DMS53 treated with DMSO at 0.1 percent for 48 hours (cell line): ENCODE data around the gene CEP120.
"Not testable (repeated sequence)": the region's sequence is repeated elsewhere in the genome, so short reads cannot be mapped to it uniquely, and the experiment has no call there.

Experiments used
- DNase-seq: peaks from one replicate; lab custom pipeline; 2025; ENCODE audit not compliant: unreplicated experiment; lab: John Stamatoyannopoulos, UW

CEP120 gene

DNA sequence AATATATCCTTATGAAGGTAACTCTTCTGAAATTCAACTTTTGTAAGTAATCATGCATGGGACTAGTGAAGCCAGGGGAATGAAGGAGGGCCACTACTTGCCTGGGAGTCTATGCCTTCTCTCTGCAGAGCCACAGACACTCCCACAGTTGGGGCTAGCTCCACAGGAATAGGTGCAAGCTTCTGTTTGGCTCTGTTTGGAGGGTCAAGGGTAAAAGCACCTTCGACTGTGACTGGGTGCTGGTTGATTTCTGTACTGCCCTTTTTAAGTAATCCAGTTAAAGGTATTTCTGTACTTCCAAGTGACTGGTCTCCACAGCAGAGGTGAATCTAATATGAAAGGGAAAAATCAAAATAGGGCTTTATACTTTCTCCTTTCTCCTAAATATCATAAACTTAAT lies 32.2 kb downstream of the CEP120 start:
- DNase-seq, result no peak

DNA sequence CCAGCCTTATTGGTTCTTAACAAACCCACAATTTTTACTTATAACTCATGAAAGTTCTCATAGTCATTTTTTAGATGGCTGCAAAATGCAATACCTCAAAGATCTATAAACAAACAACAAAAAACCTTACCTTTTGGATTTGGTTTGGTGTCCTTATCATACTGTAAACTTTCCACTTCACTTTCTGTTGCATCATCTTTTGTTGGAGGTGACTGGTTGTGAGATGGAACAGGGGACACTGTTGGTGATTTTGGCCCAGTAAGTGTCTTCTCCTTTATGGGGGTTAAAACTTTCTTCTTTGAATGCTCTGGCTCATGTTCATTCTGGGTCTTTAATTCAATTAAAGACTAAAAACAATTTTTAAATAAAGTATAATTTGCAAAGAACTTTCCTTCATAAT lies 33.4 kb downstream of the CEP120 start:
- DNase-seq, result no peak

DNA sequence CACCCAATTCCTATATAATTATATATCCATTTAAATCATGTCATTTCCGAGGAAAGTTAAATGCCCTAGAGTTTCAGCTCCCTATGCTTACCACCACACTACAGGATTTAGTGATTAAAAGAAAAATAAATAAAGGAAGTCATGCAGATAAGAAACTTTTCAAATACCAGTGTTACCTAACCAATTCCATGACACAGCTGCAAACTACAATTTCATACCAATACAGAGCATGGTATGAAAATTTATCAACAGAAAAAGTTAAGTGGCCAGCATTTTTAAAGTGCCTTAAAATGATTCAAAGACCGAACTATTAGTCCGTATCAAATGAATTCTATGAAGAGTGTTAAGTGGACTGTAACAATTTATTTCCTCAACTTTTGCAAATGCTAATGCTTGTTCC lies 35.9 kb downstream of the CEP120 start:
- DNase-seq, result no peak

DNA sequence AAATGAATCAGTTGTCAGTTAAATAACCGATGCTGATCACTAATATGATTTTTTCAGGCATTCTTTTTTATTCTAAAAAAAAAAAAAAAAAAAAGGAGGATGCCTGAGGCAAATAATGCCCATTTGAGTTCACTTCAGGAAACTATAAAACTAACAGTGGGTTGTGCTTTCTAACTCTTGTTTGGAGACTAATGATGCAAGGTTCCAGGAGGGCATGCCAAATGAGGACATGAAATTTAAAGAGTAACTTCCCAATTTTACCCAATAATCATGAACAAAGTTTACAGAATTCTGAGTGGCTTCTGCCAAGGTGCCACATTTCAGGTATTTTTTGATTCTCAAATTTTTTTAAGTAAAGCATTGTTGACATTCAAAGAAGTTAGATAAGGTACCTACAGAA lies 41.0 kb downstream of the CEP120 start:
- no peak for DNase-seq

- DNase-seq, result peak; percentile 4
Measured at GRCh38 chr5:123371575-123372179, 51.5 kb downstream of the CEP120 start.

- no peak for DNase-seq
Measured at GRCh38 chr5:123369371-123369968, 53.7 kb downstream of the CEP120 start.

DNA sequence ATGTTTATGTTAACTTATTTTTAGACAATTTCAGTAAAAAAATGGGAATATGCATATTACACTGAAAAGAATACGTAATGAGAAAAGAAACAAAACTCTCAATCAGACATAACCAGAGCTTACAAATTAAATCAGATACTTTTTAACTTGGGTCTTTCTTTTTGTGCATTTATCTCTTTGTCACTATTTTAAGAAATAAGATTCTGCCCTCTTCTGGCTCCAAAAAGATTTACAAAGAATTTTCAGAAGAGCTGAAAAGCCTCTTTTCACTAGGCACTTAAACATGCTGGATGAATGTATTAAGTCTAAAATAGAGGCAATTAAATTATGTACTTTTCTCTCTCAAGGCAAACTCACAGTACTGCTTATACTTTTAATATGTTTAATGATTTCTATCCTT lies 55.5 kb downstream of the CEP120 start:
- DNase-seq, result no peak

DNA sequence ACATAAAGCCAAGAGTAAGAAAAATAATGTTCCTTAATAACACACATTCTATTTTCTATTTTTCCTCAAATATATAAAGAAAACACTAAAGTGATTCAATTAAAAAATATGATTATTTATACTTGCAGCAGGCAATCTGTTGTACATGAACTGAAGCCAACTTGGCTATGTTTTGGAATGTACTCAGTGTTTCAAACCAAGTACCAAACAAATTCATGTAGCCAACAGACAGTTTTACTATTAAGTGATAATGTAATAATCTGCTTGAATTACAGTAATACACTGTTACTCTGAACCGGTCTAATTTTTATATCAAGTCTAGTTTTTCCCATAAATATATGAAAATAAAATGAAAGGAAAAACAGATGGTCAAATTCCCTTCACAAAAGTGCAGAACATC lies 58.0 kb downstream of the CEP120 start:
- DNase-seq, result no peak

- DNase-seq, result no peak
Measured at GRCh38 chr5:123364441-123365155, 58.6 kb downstream of the CEP120 start.

- no peak for DNase-seq
Measured at GRCh38 chr5:123360910-123361309, 62.3 kb downstream of the CEP120 start.

GRCh38 chr5:123360201-123360571 lies 63.0 kb downstream of the CEP120 start:
- no peak for DNase-seq

- no peak for DNase-seq
Measured at GRCh38 chr5:123359454-123360200, 63.6 kb downstream of the CEP120 start.

- DNase-seq, result no peak
Measured at GRCh38 chr5:123358751-123359150, 64.5 kb downstream of the CEP120 start.

DNA sequence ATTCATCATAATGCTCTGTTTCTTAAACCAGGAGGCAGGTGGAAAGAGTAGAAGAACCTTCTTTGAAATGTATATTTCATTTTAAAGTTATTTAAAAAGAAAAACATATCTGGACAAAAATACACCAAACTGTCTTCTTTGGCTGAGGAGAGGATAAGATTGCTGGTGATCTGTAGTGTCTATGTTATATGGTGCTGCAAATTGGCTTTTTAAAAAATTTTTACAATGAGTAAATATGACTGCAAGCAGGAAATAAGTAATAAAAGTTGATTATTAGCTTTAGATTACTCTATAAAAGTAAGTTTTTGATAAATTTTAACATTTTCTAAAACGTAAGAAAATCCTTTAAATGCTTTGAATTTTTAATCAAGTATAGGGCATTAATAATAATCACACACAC lies 64.9 kb downstream of the CEP120 start:
- no peak for DNase-seq

- DNase-seq, result no peak
Measured at GRCh38 chr5:123351820-123352219, 71.4 kb downstream of the CEP120 start.

- DNase-seq, result no peak
Measured at GRCh38 chr5:123351240-123351639, 72.0 kb downstream of the CEP120 start.

DNA sequence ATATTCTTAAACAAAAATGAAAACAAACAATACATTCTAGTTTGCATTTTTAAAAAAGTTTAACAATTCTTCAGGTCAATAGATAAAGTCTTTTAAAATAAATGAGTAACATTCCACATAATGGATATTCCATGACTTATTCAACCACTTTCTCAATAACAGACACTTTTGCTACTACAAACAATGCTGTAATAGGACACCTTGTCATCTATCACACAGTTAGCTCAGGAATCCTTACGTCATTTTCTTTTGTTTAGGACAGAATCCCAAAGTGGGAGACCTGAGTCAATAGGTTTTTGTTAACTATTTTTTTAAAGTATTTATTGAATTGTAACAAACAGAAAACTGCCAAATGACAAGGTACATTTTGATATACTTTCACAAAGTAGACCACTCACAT lies 72.5 kb downstream of the CEP120 start:
- peak; percentile 32 for DNase-seq

GRCh38 chr5:123344816-123345426 lies 78.3 kb downstream of the CEP120 start:
- peak; percentile 44 for DNase-seq

DNA sequence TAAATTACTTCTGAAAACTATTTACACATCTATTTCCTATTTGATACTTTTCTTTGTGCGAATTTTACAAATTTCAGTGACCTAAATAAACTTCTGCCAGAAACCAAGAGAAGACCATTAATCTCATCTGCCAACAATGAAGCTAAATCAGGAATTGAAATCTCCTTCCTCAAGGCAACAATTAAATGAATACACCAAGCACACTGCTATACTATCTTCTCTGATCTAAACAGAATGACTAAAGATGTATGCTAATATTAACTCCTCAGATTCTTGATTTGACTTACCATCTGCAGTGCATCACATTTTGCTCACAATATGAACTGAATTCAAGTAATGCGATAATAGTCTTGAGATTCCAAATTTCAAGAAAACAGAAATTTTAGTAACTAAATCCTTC lies 82.3 kb downstream of the CEP120 start:
- no peak for DNase-seq

GRCh38 chr5:123308377-123308776 lies 114.8 kb downstream of the CEP120 start:
- not testable (repeated sequence) for DNase-seq

DNA sequence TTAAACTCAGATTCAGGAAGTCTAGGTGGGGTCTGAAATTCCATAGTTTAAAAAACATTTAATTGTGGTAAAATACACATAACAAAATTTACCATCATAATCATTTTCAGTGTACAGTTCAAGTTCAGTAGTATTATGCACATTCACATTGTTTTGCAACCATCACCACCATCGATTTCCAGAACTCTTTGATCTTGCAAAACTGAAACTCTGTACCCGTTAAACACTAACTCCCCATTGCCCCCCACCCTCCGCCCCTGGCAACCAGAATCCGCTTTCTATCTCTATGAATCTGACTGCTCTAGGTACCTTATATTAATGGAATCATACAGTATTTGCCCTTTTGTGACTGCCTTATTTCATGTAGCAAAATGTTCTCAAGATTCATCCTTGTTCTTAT lies 117.5 kb downstream of the CEP120 start:
- no peak for DNase-seq
